Panc1 (cell line): ENCODE measurements around the gene APOL5.
"Not testable (repeated sequence)": the region's sequence is repeated elsewhere in the genome, so short reads cannot be mapped to it uniquely, and the experiment has no call there.

ENCODE experiments used
- CTCF ChIP-seq: fragments of 450-650 bp; IDR thresholded peaks from 2 replicates; pipeline ENCODE4 v1.5.1; 2017; ENCODE audit warnings: mild to moderate bottlenecking
- POLR2AphosphoS5 ChIP-seq: IDR thresholded peaks from 2 replicates; pipeline ENCODE4 v1.6.1; 2012; ENCODE audit warnings: mild to moderate bottlenecking, low read depth, low read length, moderate library complexity
- SIN3A ChIP-seq: IDR thresholded peaks from 2 replicates; pipeline ENCODE4 v1.6.1; 2012; ENCODE audit warnings: low read depth, mild to moderate bottlenecking, low read length, moderate library complexity, borderline replicate concordance; ENCODE audit not compliant: insufficient read depth
- TCF7L2 ChIP-seq: IDR thresholded peaks from 2 replicates; pipeline ENCODE4 v1.6.1; 2011; ENCODE audit warnings: mild to moderate bottlenecking, low read depth, low read length, inconsistent platforms

- TF ChIP-seq CTCF, POLR2AphosphoS5, SIN3A, TCF7L2: not testable (repeated sequence)
These were observed 17.8 kb upstream of the APOL5 start for GRCh38 chr22:35699852-35700251.
